GM18505 (cell line): Measurements from ENCODE around the gene GPX4.

ENCODE experiments used
- ATAC-seq: cut with Tn5 transposase; IDR thresholded peaks from one replicate; pipeline ENCODE4 v1.9.1; 2021; ENCODE audit not compliant: unreplicated experiment
- POLR2A ChIP-seq: IDR thresholded peaks from 4 replicates; pipeline ENCODE4 v1.6.1; 2011; ENCODE audit warnings: borderline replicate concordance; ENCODE audit not compliant: insufficient read depth, insufficient read length; ENCODE audit errors: extremely low read depth

Gene GPX4

GRCh38 chr19:1064661-1065605 lies 38.9 kb upstream of the GPX4 start:
- TF ChIP-seq POLR2A, result no peak
- no peak for ATAC-seq

DNA sequence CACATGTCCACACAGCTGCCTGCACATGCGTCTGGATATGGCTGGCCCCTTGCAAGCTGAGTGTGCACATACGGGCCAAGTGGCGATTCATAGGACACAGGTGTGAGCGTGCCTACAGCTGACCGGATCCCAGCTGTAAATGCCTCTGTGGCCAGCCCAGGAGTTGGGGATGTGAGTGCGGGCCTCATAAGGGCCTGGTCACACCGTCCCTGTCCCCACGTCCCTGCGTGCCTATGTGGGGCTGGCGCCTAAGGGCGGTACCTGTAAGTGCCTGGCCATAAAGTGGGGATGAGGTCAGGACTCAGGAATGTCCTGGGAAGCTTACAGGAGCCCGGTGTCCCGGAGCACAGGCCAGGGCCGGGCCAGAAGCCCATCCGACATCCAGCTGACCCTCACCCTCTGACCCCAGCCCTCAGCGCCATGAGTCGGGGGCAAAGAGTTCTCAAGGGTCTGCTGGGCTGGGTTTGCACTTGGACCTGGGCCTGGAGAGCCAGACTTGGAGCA lies 38.1 kb upstream of the GPX4 start:
- ATAC-seq, result no peak
- no peak for TF ChIP-seq POLR2A

DNA sequence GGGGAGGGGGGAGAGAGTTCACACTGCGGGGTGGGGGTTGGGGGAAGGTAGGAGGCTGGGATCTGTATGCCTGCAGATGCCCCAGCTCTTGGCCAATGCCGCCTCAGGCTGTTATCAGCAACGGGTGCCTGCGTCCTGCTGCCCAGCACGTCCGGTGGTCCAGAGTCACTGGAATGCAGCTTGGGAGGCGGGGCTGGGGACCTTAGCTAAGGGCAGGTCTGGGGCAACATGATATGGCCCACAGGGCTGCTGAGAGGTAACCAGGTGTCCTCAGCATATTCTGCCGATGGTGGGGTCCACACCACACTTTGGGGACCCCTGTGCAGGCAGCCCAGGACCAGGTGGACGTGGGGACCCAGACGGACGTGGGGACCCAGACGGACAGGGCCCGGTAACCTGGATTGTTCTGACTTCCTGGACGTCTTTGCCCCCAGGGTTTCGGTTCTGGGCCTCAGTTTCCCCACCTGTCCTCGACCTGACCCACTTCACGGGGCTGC lies 37.5 kb upstream of the GPX4 start:
- no peak for ATAC-seq

GRCh38 chr19:1066748-1067340 lies 37.0 kb upstream of the GPX4 start, which contains the start of gene ARHGAP45:
Gene ARHGAP45 (plus strand): TSS chr19:1067167. CDS start chr19:1067406, 239 bp downstream.
- peak; percentile 34 for ATAC-seq

More for the DNA sequence above, 37.5 kb upstream of the GPX4 start:
- no peak for TF ChIP-seq POLR2A

GRCh38 chr19:1067341-1067957 lies 36.3 kb upstream of the GPX4 start:
- ATAC-seq, result peak; percentile 13
- TF ChIP-seq POLR2A, result no peak

More at GRCh38 chr19:1066748-1067340, 37.0 kb upstream of the GPX4 start, which contains the start of gene ARHGAP45:
- TF ChIP-seq POLR2A, result peak; percentile 45

GRCh38 chr19:1068009-1069001 lies 35.5 kb upstream of the GPX4 start:
- no peak for TF ChIP-seq POLR2A
- no peak for ATAC-seq

DNA sequence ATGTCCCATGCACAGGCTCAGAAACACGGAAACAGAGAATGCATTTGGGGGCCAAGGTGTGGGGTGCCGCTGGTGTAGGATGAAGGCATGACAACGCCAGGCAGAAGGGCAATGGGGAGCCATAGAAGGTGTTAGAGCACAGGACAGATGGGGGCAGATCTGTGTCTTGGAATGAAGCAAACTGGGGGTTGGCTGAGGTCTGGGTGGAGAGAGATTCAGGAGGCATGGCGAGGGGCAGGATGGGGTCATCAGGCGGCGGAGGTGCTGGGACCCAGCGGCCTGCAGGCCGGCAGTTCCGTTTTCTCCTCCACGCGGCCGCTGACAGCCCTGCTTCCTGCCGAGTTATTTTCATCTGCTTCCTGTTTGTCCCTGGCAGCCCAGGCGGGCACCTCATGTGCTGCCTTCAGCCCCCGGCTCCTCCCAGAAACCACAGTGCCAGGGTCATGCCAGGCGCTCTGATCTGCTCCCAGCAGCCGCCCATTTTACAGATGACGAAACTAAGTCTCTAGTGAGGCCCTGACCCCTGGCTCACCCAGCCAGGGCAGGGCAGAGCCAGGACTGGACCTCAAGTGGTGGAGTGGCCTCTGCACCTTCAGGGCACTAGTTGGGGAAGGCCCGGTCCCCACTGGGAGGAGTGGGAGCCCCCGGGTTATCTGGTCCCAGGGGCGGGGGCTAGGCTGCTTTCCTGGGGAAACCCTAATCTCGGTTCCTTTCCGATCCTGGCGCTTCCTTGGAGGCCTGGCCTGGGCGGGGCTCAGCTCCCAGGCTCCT lies 34.6 kb upstream of the GPX4 start:
- peak; percentile 65 for TF ChIP-seq POLR2A
- ATAC-seq, result no peak

DNA sequence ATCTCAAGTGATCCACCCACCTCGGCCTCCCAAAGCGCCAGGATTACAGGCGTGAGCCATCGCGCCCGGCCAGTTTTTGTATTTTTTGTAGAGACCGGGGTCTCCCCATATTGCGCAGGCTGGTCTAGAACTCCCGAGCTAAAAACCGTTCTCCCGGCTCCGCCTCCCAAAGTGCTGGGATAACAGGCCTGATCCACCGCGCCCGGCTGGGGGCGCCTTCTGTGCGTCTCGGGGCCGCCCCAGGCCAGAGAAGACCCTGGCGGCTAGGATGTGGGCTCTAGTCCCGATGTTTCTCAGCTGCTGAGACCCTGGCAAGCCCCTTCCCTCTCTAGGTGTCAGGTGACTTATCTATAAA lies 33.2 kb upstream of the GPX4 start:
- TF ChIP-seq POLR2A, result no peak
- ATAC-seq, result no peak

GRCh38 chr19:1070931-1071791 lies 32.6 kb upstream of the GPX4 start:
- TF ChIP-seq POLR2A, result no peak
- ATAC-seq, result no peak

GRCh38 chr19:1072371-1073015 lies 31.3 kb upstream of the GPX4 start:
- TF ChIP-seq POLR2A, result no peak
- no peak for ATAC-seq
